ENCODE results near the gene CLUH.

The CLUH gene

GRCh38 chr17:2716649-2717048, 5.1 kb upstream of the CLUH start:
- DNase-seq: no peak

GRCh38 chr17:2713881-2714280, 2.3 kb upstream of the CLUH start:
- no peak for DNase-seq

- DNase-seq: no peak
These were observed 908 bp upstream of the CLUH start for GRCh38 chr17:2712300-2713043.

- no peak for DNase-seq
These were observed 559 bp downstream of the CLUH start for GRCh38 chr17:2710803-2711607.

GRCh38 chr17:2710071-2710802, 1.3 kb downstream of the CLUH start:
- no peak for DNase-seq

GRCh38 chr17:2709183-2709661, 2.3 kb downstream of the CLUH start:
- no peak for DNase-seq

- no peak for DNase-seq
These were observed 2.9 kb downstream of the CLUH start for GRCh38 chr17:2708585-2709182.

GRCh38 chr17:2707721-2708584, 3.6 kb downstream of the CLUH start:
- DNase-seq: no peak

GRCh38 chr17:2706911-2707510, 4.6 kb downstream of the CLUH start:
- DNase-seq: no peak

GRCh38 chr17:2705888-2706795, 5.4 kb downstream of the CLUH start:
- no peak for DNase-seq

- no peak for DNase-seq
These were observed 6.3 kb downstream of the CLUH start for GRCh38 chr17:2705263-2705662.

- no peak for DNase-seq
These were observed 6.7 kb downstream of the CLUH start for GRCh38 chr17:2704890-2705248.

GRCh38 chr17:2704031-2704889, 7.3 kb downstream of the CLUH start:
- DNase-seq: no peak

GRCh38 chr17:2703606-2704005, 8.0 kb downstream of the CLUH start:
- DNase-seq: no peak

- DNase-seq: no peak
These were observed 8.4 kb downstream of the CLUH start for GRCh38 chr17:2703181-2703580.

- no peak for DNase-seq
These were observed 9.4 kb downstream of the CLUH start for GRCh38 chr17:2701996-2702741.

- no peak for DNase-seq
These were observed 10.2 kb downstream of the CLUH start for GRCh38 chr17:2701161-2701995.
